K562 (cell line): Measurements from ENCODE around the gene ANO8. TPM values are rescaled to one million over a fixed set of nuclear protein-coding genes. Genes with fewer than 3 reads are reported as not detected.

ENCODE experiments used
- ARID1B ChIP-seq: fragments of 450-650 bp; IDR thresholded peaks from 2 replicates; pipeline ENCODE4 v1.6.1; 2016; ENCODE audit warnings: antibody characterized with exemption, mild to moderate bottlenecking, inconsistent platforms
- DACH1 ChIP-seq: fragments of 450-650 bp; IDR thresholded peaks from 2 replicates; pipeline ENCODE4 v1.6.1; 2018; ENCODE audit not compliant: partially characterized antibody
- EP400 ChIP-seq: fragments of 450-650 bp; IDR thresholded peaks from 2 replicates; pipeline ENCODE4 v1.6.1; 2017; ENCODE audit warnings: antibody characterized with exemption, mild to moderate bottlenecking, moderate library complexity
- ETS2 ChIP-seq: IDR thresholded peaks from 2 replicates; pipeline ENCODE4 v1.6.1; 2016; ENCODE audit warnings: borderline replicate concordance, missing genetic modification characterization, mild to moderate bottlenecking, moderate library complexity, missing compliant biosample characterization; ENCODE audit not compliant: poor library complexity, severe bottlenecking
- GTF2A2 ChIP-seq: IDR thresholded peaks from 2 replicates; pipeline ENCODE4 v1.6.1; 2016; ENCODE audit warnings: mild to moderate bottlenecking, missing genetic modification characterization, missing compliant biosample characterization
- TAF15 ChIP-seq: fragments of 200-400 bp; formaldehyde crosslinking; IDR thresholded peaks from 2 replicates; pipeline ENCODE4 v1.6.1; 2017; ENCODE audit warnings: mild to moderate bottlenecking, low read depth, low read length, moderate library complexity
- ZFP36 ChIP-seq: fragments of 150-350 bp; IDR thresholded peaks from 2 replicates; pipeline ENCODE4 v1.6.1; 2018; ENCODE audit warnings: low read length, low read depth; ENCODE audit not compliant: partially characterized antibody
- ZNF239 ChIP-seq: fragments of 250-450 bp; sonication (Bioruptor Pico); IDR thresholded peaks from 2 replicates; pipeline ENCODE4 v1.4.0; 2020; ENCODE audit warnings: mild to moderate bottlenecking
- ZNF263 ChIP-seq: sonication (generic); formaldehyde crosslinking; IDR thresholded peaks from 2 replicates; pipeline ENCODE4 v1.8.0; 2022; ENCODE audit warnings: mild to moderate bottlenecking, missing genetic modification reagents, borderline replicate concordance
- ZNF436 ChIP-seq: fragments of 250-450, 450-650 bp; sonication (Bioruptor Pico); formaldehyde crosslinking; IDR thresholded peaks from 2 replicates; pipeline ENCODE4 v1.7.0; 2020; ENCODE audit warnings: mild to moderate bottlenecking
- polyA plus RNA-seq, 8 experiments: library from polyadenylated mRNA; depleted of rRNA in 4 of 8; stranded (reverse) in 5 of 8; unstranded in 3 of 8; fragments of >200 nt; fragmentation: Nextera tagmentation in 2 of 8; fragmentation: Illumina TruSeq in 1 of 8; extraction: Ambion mirVana in 2 of 8; extraction: Trizol in 1 of 8; gene quantifications; 2 replicates each; pipeline versions ENCODE4 v1.2.1 to v1.2.3, GENCODE V29; 2011 to 2014; ENCODE audit warnings: inconsistent platforms in 1 of 8, missing spikeins in 1 of 8
- total RNA-seq, 7 experiments: library from RNA; depleted of rRNA in 6 of 7; stranded (reverse); fragments of >200 nt in 6 of 7; fragmentation: Illumina TruSeq in 2 of 7; extraction: Trizol in 2 of 7; gene quantifications; 2 replicates each; pipeline versions ENCODE4 v1.2.1 to v1.2.3, GENCODE V29; 2011 to 2021; ENCODE audit warnings: low replicate concordance in 1 of 7
- TF ChIP-seq, protein P1 (sequence below): fragments of 250-450 bp; sonication (Bioruptor Pico); IDR thresholded peaks from 2 replicates; pipeline ENCODE4 v1.4.0; 2020
- TF ChIP-seq, protein P2 (sequence below): fragments of 250-450 bp; sonication (Bioruptor Pico); IDR thresholded peaks from 2 replicates; pipeline ENCODE4 v1.5.1; 2021; ENCODE audit warnings: mild to moderate bottlenecking
- TF ChIP-seq, protein P3 (sequence below): fragments of 250-450 bp; sonication (Bioruptor Pico); IDR thresholded peaks from 2 replicates; pipeline ENCODE4 v1.6.1; 2021; ENCODE audit warnings: mild to moderate bottlenecking
- TF ChIP-seq, protein P4 (sequence below), 2 experiments: fragments of 450-650 bp; IDR thresholded peaks; 2 replicates each; pipeline ENCODE4 v1.6.1; 2016
- TF ChIP-seq, protein P5 (sequence below): sonication (generic); formaldehyde crosslinking; IDR thresholded peaks from 2 replicates; pipeline ENCODE4 v1.9.0; 2022; ENCODE audit warnings: mild to moderate bottlenecking, missing genetic modification reagents
- TF ChIP-seq, protein P6 (sequence below): fragments of 250-450 bp; sonication (Bioruptor Pico); IDR thresholded peaks from 2 replicates; pipeline ENCODE4 v1.4.0; 2020

ANO8 gene
- total and polyA plus RNA-seq, 9 of the 15 experiments (the other 6 are each of a cell fraction or from before 2014, with no cell fraction given): 0.07 to 7.6 (median 2.3) TPM; not detected in 1

DNA sequence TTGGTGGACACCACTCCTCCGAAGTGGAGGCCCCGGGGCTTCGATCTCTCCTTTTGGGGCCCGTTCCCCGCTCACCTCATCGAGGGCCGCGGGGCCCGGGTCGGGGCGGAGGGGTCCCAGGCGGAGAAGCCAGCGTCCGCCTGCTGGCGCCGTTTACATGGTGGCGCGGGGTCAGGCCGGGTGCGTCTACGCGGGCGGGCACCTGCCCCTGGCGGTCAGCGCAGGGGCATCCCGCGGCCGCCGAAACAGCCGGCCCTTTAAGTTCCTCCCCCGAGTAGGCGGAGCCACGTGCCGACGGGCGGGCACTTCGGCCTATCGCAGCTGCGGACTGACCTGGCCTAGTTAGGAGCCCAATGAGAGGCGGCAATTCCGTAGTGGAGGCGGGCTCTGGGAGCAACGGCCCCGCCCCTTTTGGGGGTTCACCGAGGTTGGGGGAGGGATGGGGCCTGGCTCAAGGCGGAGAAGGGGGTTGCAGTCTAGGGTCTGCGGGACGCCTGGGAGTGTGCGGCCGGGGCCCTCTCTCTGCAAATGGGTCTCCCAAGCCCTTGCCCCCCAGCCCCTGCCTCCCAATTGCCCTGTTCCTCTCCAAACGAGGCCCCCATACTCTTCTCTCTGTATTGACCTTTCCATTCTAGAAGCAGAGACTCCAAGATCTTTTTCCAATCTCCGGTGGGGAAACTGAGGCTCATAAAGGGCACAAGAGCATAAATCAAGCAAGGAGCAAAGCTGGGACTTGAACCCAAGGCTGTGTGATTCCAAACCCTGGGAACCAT lies 31.3 kb downstream of the ANO8 start, which contains the start of gene ABHD8 (continued):
- no peak for TF ChIP-seq ZNF239
- TF ChIP-seq, protein P1, sequence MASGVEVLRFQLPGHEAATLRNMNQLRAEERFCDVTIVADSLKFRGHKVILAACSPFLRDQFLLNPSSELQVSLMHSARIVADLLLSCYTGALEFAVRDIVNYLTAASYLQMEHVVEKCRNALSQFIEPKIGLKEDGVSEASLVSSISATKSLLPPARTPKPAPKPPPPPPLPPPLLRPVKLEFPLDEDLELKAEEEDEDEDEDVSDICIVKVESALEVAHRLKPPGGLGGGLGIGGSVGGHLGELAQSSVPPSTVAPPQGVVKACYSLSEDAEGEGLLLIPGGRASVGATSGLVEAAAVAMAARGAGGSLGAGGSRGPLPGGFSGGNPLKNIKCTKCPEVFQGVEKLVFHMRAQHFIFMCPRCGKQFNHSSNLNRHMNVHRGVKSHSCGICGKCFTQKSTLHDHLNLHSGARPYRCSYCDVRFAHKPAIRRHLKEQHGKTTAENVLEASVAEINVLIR (CRISPR knock-in tag): no peak
- TF ChIP-seq, protein P2, sequence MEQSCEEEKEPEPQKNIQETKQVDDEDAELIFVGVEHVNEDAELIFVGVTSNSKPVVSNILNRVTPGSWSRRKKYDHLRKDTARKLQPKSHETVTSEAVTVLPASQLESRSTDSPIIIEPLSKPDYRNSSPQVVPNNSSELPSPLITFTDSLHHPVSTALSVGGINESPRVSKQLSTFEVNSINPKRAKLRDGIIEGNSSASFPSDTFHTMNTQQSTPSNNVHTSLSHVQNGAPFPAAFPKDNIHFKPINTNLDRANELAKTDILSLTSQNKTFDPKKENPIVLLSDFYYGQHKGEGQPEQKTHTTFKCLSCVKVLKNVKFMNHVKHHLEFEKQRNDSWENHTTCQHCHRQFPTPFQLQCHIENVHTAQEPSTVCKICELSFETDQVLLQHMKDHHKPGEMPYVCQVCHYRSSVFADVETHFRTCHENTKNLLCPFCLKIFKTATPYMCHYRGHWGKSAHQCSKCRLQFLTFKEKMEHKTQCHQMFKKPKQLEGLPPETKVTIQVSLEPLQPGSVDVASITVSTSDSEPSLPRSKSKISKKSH: no peak
- TF ChIP-seq, protein P3, sequence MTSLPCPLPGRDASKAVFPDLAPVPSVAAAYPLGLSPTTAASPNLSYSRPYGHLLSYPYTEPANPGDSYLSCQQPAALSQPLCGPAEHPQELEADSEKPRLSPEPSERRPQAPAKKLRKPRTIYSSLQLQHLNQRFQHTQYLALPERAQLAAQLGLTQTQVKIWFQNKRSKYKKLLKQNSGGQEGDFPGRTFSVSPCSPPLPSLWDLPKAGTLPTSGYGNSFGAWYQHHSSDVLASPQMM (CRISPR knock-in tag): no peak
- TF ChIP-seq, protein P4, sequence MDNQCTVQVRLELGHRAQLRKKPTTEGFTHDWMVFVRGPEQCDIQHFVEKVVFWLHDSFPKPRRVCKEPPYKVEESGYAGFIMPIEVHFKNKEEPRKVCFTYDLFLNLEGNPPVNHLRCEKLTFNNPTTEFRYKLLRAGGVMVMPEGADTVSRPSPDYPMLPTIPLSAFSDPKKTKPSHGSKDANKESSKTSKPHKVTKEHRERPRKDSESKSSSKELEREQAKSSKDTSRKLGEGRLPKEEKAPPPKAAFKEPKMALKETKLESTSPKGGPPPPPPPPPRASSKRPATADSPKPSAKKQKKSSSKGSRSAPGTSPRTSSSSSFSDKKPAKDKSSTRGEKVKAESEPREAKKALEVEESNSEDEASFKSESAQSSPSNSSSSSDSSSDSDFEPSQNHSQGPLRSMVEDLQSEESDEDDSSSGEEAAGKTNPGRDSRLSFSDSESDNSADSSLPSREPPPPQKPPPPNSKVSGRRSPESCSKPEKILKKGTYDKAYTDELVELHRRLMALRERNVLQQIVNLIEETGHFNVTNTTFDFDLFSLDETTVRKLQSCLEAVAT (IDR thresholded peaks at IDR 0.05): 0 out of 4 replicates have a peak, but pooled peaks of 1 of the 2 experiments have one; percentile 36
- TF ChIP-seq, protein P5, sequence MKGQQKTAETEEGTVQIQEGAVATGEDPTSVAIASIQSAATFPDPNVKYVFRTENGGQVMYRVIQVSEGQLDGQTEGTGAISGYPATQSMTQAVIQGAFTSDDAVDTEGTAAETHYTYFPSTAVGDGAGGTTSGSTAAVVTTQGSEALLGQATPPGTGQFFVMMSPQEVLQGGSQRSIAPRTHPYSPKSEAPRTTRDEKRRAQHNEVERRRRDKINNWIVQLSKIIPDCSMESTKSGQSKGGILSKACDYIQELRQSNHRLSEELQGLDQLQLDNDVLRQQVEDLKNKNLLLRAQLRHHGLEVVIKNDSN (CRISPR knock-in tag): peak; percentile 81
- TF ChIP-seq ETS2 (tag): no peak
- no peak; the same call in 1 of the 2 replicates for TF ChIP-seq ZNF263 (CRISPR knock-in tag)
- TF ChIP-seq GTF2A2: no peak
- no peak for TF ChIP-seq ZNF436 (CRISPR knock-in tag)
- TF ChIP-seq ZFP36: peak; percentile 4
- TF ChIP-seq, protein P6, sequence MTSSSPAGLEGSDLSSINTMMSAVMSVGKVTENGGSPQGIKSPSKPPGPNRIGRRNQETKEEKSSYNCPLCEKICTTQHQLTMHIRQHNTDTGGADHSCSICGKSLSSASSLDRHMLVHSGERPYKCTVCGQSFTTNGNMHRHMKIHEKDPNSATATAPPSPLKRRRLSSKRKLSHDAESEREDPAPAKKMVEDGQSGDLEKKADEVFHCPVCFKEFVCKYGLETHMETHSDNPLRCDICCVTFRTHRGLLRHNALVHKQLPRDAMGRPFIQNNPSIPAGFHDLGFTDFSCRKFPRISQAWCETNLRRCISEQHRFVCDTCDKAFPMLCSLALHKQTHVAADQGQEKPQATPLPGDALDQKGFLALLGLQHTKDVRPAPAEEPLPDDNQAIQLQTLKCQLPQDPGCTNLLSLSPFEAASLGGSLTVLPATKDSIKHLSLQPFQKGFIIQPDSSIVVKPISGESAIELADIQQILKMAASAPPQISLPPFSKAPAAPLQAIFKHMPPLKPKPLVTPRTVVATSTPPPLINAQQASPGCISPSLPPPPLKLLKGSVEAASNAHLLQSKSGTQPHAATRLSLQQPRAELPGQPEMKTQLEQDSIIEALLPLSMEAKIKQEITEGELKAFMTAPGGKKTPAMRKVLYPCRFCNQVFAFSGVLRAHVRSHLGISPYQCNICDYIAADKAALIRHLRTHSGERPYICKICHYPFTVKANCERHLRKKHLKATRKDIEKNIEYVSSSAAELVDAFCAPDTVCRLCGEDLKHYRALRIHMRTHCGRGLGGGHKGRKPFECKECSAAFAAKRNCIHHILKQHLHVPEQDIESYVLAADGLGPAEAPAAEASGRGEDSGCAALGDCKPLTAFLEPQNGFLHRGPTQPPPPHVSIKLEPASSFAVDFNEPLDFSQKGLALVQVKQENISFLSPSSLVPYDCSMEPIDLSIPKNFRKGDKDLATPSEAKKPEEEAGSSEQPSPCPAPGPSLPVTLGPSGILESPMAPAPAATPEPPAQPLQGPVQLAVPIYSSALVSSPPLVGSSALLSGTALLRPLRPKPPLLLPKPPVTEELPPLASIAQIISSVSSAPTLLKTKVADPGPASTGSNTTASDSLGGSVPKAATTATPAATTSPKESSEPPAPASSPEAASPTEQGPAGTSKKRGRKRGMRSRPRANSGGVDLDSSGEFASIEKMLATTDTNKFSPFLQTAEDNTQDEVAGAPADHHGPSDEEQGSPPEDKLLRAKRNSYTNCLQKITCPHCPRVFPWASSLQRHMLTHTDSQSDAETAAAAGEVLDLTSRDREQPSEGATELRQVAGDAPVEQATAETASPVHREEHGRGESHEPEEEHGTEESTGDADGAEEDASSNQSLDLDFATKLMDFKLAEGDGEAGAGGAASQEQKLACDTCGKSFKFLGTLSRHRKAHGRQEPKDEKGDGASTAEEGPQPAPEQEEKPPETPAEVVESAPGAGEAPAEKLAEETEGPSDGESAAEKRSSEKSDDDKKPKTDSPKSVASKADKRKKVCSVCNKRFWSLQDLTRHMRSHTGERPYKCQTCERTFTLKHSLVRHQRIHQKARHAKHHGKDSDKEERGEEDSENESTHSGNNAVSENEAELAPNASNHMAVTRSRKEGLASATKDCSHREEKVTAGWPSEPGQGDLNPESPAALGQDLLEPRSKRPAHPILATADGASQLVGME: no peak
- no peak for TF ChIP-seq EP400
- TF ChIP-seq TAF15: no peak
- no peak for TF ChIP-seq ARID1B
- TF ChIP-seq DACH1: no peak
